ENCODE results near the gene FOXC1. TPM values are rescaled to one million over a fixed set of nuclear protein-coding genes. Genes with fewer than 3 reads are reported as not detected.
A peak's percentile ranks its signal among the peaks of the same experiment; 100 is the strongest.

FOXC1 gene
- total and polyA plus RNA-seq, 2 experiments from 2014 or later: 0.60 to 1.1 TPM

DNA sequence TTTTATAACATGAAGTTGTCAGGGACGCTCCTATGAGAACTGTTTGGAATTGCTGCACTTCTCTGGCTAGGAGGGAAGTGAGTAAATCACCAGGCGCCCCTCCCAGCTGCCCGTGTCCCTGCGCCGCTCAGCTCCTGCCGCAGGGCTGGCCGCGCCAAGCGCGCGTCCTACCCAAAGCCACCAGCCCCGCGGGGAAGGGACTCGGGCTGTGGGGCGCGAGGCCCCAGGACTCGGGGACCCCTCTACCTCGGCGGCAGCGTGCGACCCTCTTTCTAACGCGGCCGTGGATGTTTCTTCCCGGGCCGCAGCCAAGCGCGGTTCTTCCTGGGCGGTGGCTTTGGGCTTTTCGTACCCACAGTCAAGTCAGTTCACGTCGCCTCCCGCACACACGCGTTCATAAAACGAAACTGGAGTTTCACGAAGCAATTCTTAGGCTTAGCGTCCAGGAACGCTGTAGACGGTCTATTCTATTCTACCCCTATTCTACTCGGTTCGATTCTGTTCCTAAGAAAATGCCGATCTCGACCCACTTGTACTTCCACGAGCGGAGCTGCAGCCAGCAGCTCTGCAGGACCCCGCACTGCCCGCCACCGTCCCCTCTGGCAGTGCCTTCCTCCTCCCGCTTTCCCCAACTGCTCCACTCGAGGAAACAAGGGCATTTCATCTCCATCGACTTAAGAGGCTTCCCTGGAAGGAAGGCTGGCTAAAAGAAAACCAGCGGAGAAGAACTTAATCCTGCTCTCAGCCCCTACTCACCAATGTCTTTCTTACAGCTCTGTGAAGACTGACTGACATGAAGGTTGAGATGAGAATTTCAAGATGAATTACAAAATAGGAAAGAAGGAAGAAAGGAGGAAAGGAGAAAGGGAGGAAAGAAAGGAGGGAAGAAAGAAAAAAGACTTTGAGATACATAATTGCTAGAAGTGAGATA lies 15.4 kb downstream of the FOXC1 start:
- peak overlapping the region; percentile 42 for H2AFZ ChIP-seq
- peak overlapping the region; percentile 97 for H3K4me2 ChIP-seq
- H3K27ac ChIP-seq: no peak overlapping the region
- H3K36me3 ChIP-seq (replicated peaks; ENCODE audit: insufficient read depth, low read depth): no peaks in the 10 kb centered on the region
- WGBS (ENCODE audit: low lambda C conversion rate, missing lambda C conversion rate): 8% methylated on average over 53 of the region's 53 CpGs
- H4K20me1 ChIP-seq (ENCODE audit: insufficient read depth, poor library complexity, severe bottlenecking): no peaks in the 10 kb centered on the region
- H3K27me3 ChIP-seq: peaks cover 97% of the 10 kb centered on the region
- H3K4me1 ChIP-seq (ENCODE audit: insufficient read depth): peaks cover 17% of the 10 kb centered on the region
- TF ChIP-seq EZH2 (IDR thresholded peaks at IDR 0.05; ENCODE audit: borderline replicate concordance) (peak; percentile 99), CTCF (IDR thresholded peaks at IDR 0.05; ENCODE audit: poor library complexity) (no peak)
- no peaks in the 10 kb centered on the region for H3K79me2 ChIP-seq
- H3K4me3 ChIP-seq: peak overlapping the region; percentile 60
- no peaks in the 10 kb centered on the region for H3K9me2 ChIP-seq (replicated peaks; ENCODE audit: insufficient read depth)
- peak; percentile 42 for DNase-seq (ENCODE audit: low spot score)
- no peaks in the 10 kb centered on the region for H3K9me3 ChIP-seq (ENCODE audit: low read depth)

GRCh38 chr6:1625794-1626435 lies 16.2 kb downstream of the FOXC1 start:
- DNase-seq (ENCODE audit: low spot score): no peak
- no peaks in the 10 kb centered on the region for H3K36me3 ChIP-seq (replicated peaks; ENCODE audit: insufficient read depth, low read depth)
- peaks cover 14% of the 10 kb centered on the region for H3K4me1 ChIP-seq (ENCODE audit: insufficient read depth)
- H3K4me2 ChIP-seq: no peak overlapping the region
- no peaks in the 10 kb centered on the region for H3K79me2 ChIP-seq
- no peaks in the 10 kb centered on the region for H3K9me3 ChIP-seq (ENCODE audit: low read depth)
- 50% methylated on average over 18 of the region's 18 CpGs for WGBS (ENCODE audit: low lambda C conversion rate, missing lambda C conversion rate)
- no peak overlapping the region for H2AFZ ChIP-seq
- no peaks in the 10 kb centered on the region for H4K20me1 ChIP-seq (ENCODE audit: insufficient read depth, poor library complexity, severe bottlenecking)
- H3K27ac ChIP-seq: no peak overlapping the region
- TF ChIP-seq EZH2 (IDR thresholded peaks at IDR 0.05; ENCODE audit: borderline replicate concordance) (no peak), CTCF (IDR thresholded peaks at IDR 0.05; ENCODE audit: poor library complexity) (no peak), EZH2phosphoT487 (IDR thresholded peaks at IDR 0.05; ENCODE audit: low read depth, severe bottlenecking, unreplicated experiment) (no peak)
- no peak overlapping the region for H3K4me3 ChIP-seq
- H3K9me2 ChIP-seq (replicated peaks; ENCODE audit: insufficient read depth): no peaks in the 10 kb centered on the region
- peaks cover 89% of the 10 kb centered on the region for H3K27me3 ChIP-seq

GRCh38 chr6:1626481-1626880 lies 16.8 kb downstream of the FOXC1 start:
- H3K27me3 ChIP-seq: peaks cover 84% of the 10 kb centered on the region
- WGBS (ENCODE audit: low lambda C conversion rate, missing lambda C conversion rate): 48% methylated on average over 4 of the region's 4 CpGs
- H3K9me3 ChIP-seq (ENCODE audit: low read depth): no peaks in the 10 kb centered on the region
- H3K27ac ChIP-seq: no peak overlapping the region
- H4K20me1 ChIP-seq (ENCODE audit: insufficient read depth, poor library complexity, severe bottlenecking): no peaks in the 10 kb centered on the region
- H3K4me1 ChIP-seq (ENCODE audit: insufficient read depth): peaks cover 14% of the 10 kb centered on the region
- H3K4me2 ChIP-seq: no peak overlapping the region
- no peaks in the 10 kb centered on the region for H3K36me3 ChIP-seq (replicated peaks; ENCODE audit: insufficient read depth, low read depth)
- H3K79me2 ChIP-seq: no peaks in the 10 kb centered on the region
- no peak overlapping the region for H3K4me3 ChIP-seq
- H2AFZ ChIP-seq: no peak overlapping the region
- DNase-seq (ENCODE audit: low spot score): no peak
- TF ChIP-seq EZH2 (IDR thresholded peaks at IDR 0.05; ENCODE audit: borderline replicate concordance) (no peak), CTCF (IDR thresholded peaks at IDR 0.05; ENCODE audit: poor library complexity) (no peak), EZH2phosphoT487 (IDR thresholded peaks at IDR 0.05; ENCODE audit: low read depth, severe bottlenecking, unreplicated experiment) (no peak)
- no peaks in the 10 kb centered on the region for H3K9me2 ChIP-seq (replicated peaks; ENCODE audit: insufficient read depth)

Data from hepatocyte (in vitro differentiated cells).